ENCODE measurements around the gene FKBP1B. TPM values are rescaled to one million over a fixed set of nuclear protein-coding genes. Genes with fewer than 3 reads are reported as not detected.

The FKBP1B gene
- total and polyA plus RNA-seq, 7 experiments from 2014 or later, result 2.7 TPM; not detected in 6

GRCh38 chr2:24022975-24023575 lies 26.5 kb upstream of the FKBP1B start:
- Mint-ChIP-seq H3K36me3 (peaks cover 2 to 24% (median 14%) of the 10 kb centered on the region in 5 donors), H3K27ac (no peak overlapping the region), H3K27me3 (no peaks in the 10 kb centered on the region), H3K9me3 (no peaks in the 10 kb centered on the region), H3K4me3 (no peak overlapping the region), H3K4me1 (peaks cover 0 to 9% (median 0%) of the 10 kb centered on the region in 7 donors)
- H3K9me3 ChIP-seq (ENCODE audit: control insufficient read depth in 2 of 3, low read length in 3 of 3), result no peaks in the 10 kb centered on the region
- no peak overlapping the region for H3K4me3 ChIP-seq (ENCODE audit: low read length)
- no peak overlapping the region for H3K27ac ChIP-seq (ENCODE audit: low read depth, low read length)
- no peaks in the 10 kb centered on the region for H3K27me3 ChIP-seq (ENCODE audit: control insufficient read depth in 2 of 2, insufficient read depth in 2 of 2, low read length in 2 of 2)
- CTCF ChIA-PET, result no interaction called here
- intact Hi-C loops (cut with micrococcal nuclease), result no loop called here
- H3K4me1 ChIP-seq (ENCODE audit: control insufficient read depth in 2 of 2, insufficient read depth in 2 of 2, low read length in 2 of 2), result no peaks in the 10 kb centered on the region
- peaks cover 0 to 41% (median 0%) of the 10 kb centered on the region in 3 experiments for H3K36me3 ChIP-seq (ENCODE audit: control insufficient read depth in 2 of 3, insufficient read depth in 3 of 3, low read length in 3 of 3)
- POLR2A ChIA-PET, result no interaction called here
- no peak for DNase-seq
- ATAC-seq, result no peak

- Histone ChIP-seq H3K4me3 (ENCODE audit: low read length) (no peak overlapping the region), H3K4me1 (ENCODE audit: control insufficient read depth in 2 of 2, insufficient read depth in 2 of 2, low read length in 2 of 2) (no peaks in the 10 kb centered on the region), H3K9me3 (ENCODE audit: control insufficient read depth in 2 of 3, low read length in 3 of 3) (no peaks in the 10 kb centered on the region), H3K36me3 (ENCODE audit: control insufficient read depth in 2 of 3, insufficient read depth in 3 of 3, low read length in 3 of 3) (peaks cover 0 to 42% (median 0%) of the 10 kb centered on the region in 3 experiments), H3K27ac (ENCODE audit: low read depth, low read length) (no peak overlapping the region), H3K27me3 (ENCODE audit: control insufficient read depth in 2 of 2, insufficient read depth in 2 of 2, low read length in 2 of 2) (no peaks in the 10 kb centered on the region)
- intact Hi-C loops (cut with micrococcal nuclease), result no loop called here
- no peaks in the 10 kb centered on the region for H3K9me3 Mint-ChIP-seq
- H3K4me1 Mint-ChIP-seq, result peaks cover 0 to 9% (median 0%) of the 10 kb centered on the region in 7 donors
- peaks cover 2 to 29% (median 14%) of the 10 kb centered on the region in 5 donors for H3K36me3 Mint-ChIP-seq
- H3K27ac Mint-ChIP-seq, result peak overlapping the region in 1 of 9 donors; percentile 15
- H3K4me3 Mint-ChIP-seq, result no peak overlapping the region
- CTCF ChIA-PET, result no interaction called here
- POLR2A ChIA-PET, result no interaction called here
- ATAC-seq (no peak), DNase-seq (no peak)
- no peaks in the 10 kb centered on the region for H3K27me3 Mint-ChIP-seq
Measured at GRCh38 chr2:24024018-24024417, 25.5 kb upstream of the FKBP1B start.

- Mint-ChIP-seq H3K4me1 (peaks cover 0 to 9% (median 0%) of the 10 kb centered on the region in 7 donors), H3K9me3 (no peaks in the 10 kb centered on the region), H3K36me3 (peaks cover 2 to 36% (median 21%) of the 10 kb centered on the region in 5 donors), H3K27me3 (no peaks in the 10 kb centered on the region), H3K27ac (no peak overlapping the region), H3K4me3 (no peak overlapping the region)
- ATAC-seq, result no peak
- CTCF ChIA-PET, result no interaction called here
- DNase-seq, result no peak
- Histone ChIP-seq H3K9me3 (ENCODE audit: control insufficient read depth in 2 of 3, low read length in 3 of 3) (no peaks in the 10 kb centered on the region), H3K36me3 (ENCODE audit: control insufficient read depth in 2 of 3, insufficient read depth in 3 of 3, low read length in 3 of 3) (peaks cover 0 to 53% (median 6%) of the 10 kb centered on the region in 3 experiments), H3K27me3 (ENCODE audit: control insufficient read depth in 2 of 2, insufficient read depth in 2 of 2, low read length in 2 of 2) (no peaks in the 10 kb centered on the region), H3K27ac (ENCODE audit: low read depth, low read length) (no peak overlapping the region), H3K4me3 (ENCODE audit: low read length) (no peak overlapping the region), H3K4me1 (ENCODE audit: control insufficient read depth in 2 of 2, insufficient read depth in 2 of 2, low read length in 2 of 2) (no peaks in the 10 kb centered on the region)
- intact Hi-C loops (cut with micrococcal nuclease), result no loop called here
- POLR2A ChIA-PET, result interaction anchor here (0.7 kb wide), 1 partner anchor 12 kb away, joined by 3 read pairs; no protein-coding TSS in a partner anchor
Measured at GRCh38 chr2:24024996-24025663, 24.4 kb upstream of the FKBP1B start.

GRCh38 chr2:24026233-24026632 lies 23.3 kb upstream of the FKBP1B start:
- POLR2A ChIA-PET, result interaction anchor here (0.7 kb wide), 1 partner anchor 14 kb away, joined by 3 read pairs; no protein-coding TSS in a partner anchor
- intact Hi-C loops (cut with micrococcal nuclease), result no loop called here
- H3K27ac Mint-ChIP-seq, result no peak overlapping the region

GRCh38 chr2:24038786-24039499 lies 10.6 kb upstream of the FKBP1B start:
- H3K27ac Mint-ChIP-seq, result no peak overlapping the region
- intact Hi-C loops (cut with micrococcal nuclease), result no loop called here
- peaks cover 0 to 2% (median 0%) of the 10 kb centered on the region in 11 donors for H3K9me3 Mint-ChIP-seq
- H3K27me3 ChIP-seq (ENCODE audit: control insufficient read depth in 2 of 2, insufficient read depth in 2 of 2, low read length in 2 of 2), result no peaks in the 10 kb centered on the region
- DNase-seq (no peak), ATAC-seq (no peak)
- H3K36me3 Mint-ChIP-seq, result peaks cover 3 to 36% (median 24%) of the 10 kb centered on the region in 5 donors
- POLR2A ChIA-PET, result interaction anchor here (0.7 kb wide), 1 partner anchor 14 kb away, joined by 4 read pairs; no protein-coding TSS in a partner anchor
- H3K27ac ChIP-seq (ENCODE audit: low read depth, low read length), result no peak overlapping the region
- peaks cover 0 to 24% (median 0%) of the 10 kb centered on the region in 3 experiments for H3K36me3 ChIP-seq (ENCODE audit: control insufficient read depth in 2 of 3, insufficient read depth in 3 of 3, low read length in 3 of 3)
- no peaks in the 10 kb centered on the region for H3K27me3 Mint-ChIP-seq
- H3K4me3 Mint-ChIP-seq, result no peak overlapping the region
- H3K4me3 ChIP-seq (ENCODE audit: low read length), result no peak overlapping the region
- no peaks in the 10 kb centered on the region for H3K9me3 ChIP-seq (ENCODE audit: control insufficient read depth in 2 of 3, low read length in 3 of 3)
- CTCF ChIA-PET, result no interaction called here
- peaks cover 9 to 28% (median 16%) of the 10 kb centered on the region in 7 donors for H3K4me1 Mint-ChIP-seq
- no peaks in the 10 kb centered on the region for H3K4me1 ChIP-seq (ENCODE audit: control insufficient read depth in 2 of 2, insufficient read depth in 2 of 2, low read length in 2 of 2)

More at GRCh38 chr2:24026233-24026632, 23.3 kb upstream of the FKBP1B start:
- Mint-ChIP-seq H3K4me3 (no peak overlapping the region), H3K36me3 (peaks cover 6 to 46% (median 28%) of the 10 kb centered on the region in 5 donors), H3K4me1 (peaks cover 0 to 9% (median 2%) of the 10 kb centered on the region in 7 donors), H3K9me3 (no peaks in the 10 kb centered on the region), H3K27me3 (no peaks in the 10 kb centered on the region)
- H3K36me3 ChIP-seq (ENCODE audit: control insufficient read depth in 2 of 3, insufficient read depth in 3 of 3, low read length in 3 of 3), result peaks cover 0 to 64% (median 15%) of the 10 kb centered on the region in 3 experiments
- no peaks in the 10 kb centered on the region for H3K9me3 ChIP-seq (ENCODE audit: control insufficient read depth in 2 of 3, low read length in 3 of 3)
- no peaks in the 10 kb centered on the region for H3K4me1 ChIP-seq (ENCODE audit: control insufficient read depth in 2 of 2, insufficient read depth in 2 of 2, low read length in 2 of 2)
- no peak for ATAC-seq
- no peak overlapping the region for H3K27ac ChIP-seq (ENCODE audit: low read depth, low read length)
- no peak overlapping the region for H3K4me3 ChIP-seq (ENCODE audit: low read length)
- H3K27me3 ChIP-seq (ENCODE audit: control insufficient read depth in 2 of 2, insufficient read depth in 2 of 2, low read length in 2 of 2), result no peaks in the 10 kb centered on the region
- no peak for DNase-seq
- CTCF ChIA-PET, result no interaction called here

GRCh38 chr2:24040511-24040910 lies 9.0 kb upstream of the FKBP1B start:
- ATAC-seq (no peak), DNase-seq (no peak)
- H3K27me3 ChIP-seq (ENCODE audit: control insufficient read depth in 2 of 2, insufficient read depth in 2 of 2, low read length in 2 of 2), result no peaks in the 10 kb centered on the region
- no peak overlapping the region for H3K27ac ChIP-seq (ENCODE audit: low read depth, low read length)
- ChIA-PET POLR2A (no interaction called here), CTCF (no interaction called here)
- no peaks in the 10 kb centered on the region for H3K9me3 ChIP-seq (ENCODE audit: control insufficient read depth in 2 of 3, low read length in 3 of 3)
- no peak overlapping the region for H3K4me3 ChIP-seq (ENCODE audit: low read length)
- Mint-ChIP-seq H3K27ac (no peak overlapping the region), H3K4me1 (peaks cover 15 to 29% (median 18%) of the 10 kb centered on the region in 7 donors), H3K36me3 (peaks cover 3 to 36% (median 24%) of the 10 kb centered on the region in 5 donors), H3K9me3 (peaks cover 0 to 2% (median 0%) of the 10 kb centered on the region in 11 donors), H3K27me3 (no peaks in the 10 kb centered on the region), H3K4me3 (no peak overlapping the region)
- no peaks in the 10 kb centered on the region for H3K4me1 ChIP-seq (ENCODE audit: control insufficient read depth in 2 of 2, insufficient read depth in 2 of 2, low read length in 2 of 2)
- H3K36me3 ChIP-seq (ENCODE audit: control insufficient read depth in 2 of 3, insufficient read depth in 3 of 3, low read length in 3 of 3), result peaks cover 0 to 24% (median 0%) of the 10 kb centered on the region in 3 experiments
- intact Hi-C loops (cut with micrococcal nuclease), result no loop called here

All from naive thymus-derived CD4-positive, alpha-beta T cell (primary cell).